ENCODE measurements around the gene USP6.
"Not testable (repeated sequence)": the region's sequence is repeated elsewhere in the genome, so short reads cannot be mapped to it uniquely, and the experiment has no call there.

USP6 gene

DNA sequence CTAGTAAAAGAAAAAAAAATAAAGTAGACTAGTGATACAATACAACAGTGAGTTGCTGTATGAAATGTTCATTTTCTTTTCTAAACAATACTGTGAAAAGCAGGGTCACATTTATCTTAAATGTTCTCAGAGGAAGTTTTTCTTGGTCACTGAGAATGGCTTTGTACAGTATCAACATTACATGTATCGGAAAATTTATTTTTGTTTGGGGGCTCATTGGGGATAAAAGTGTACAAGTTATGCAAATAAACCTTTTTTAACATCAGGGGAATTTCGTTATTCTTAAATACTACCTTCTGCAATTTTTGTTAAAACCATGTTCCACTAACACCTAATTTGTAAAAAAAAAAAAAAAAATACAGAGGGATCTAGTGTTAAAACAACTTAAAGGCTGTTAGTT lies 84.5 kb downstream of the USP6 start:
- DNase-seq, result no peak

DNA sequence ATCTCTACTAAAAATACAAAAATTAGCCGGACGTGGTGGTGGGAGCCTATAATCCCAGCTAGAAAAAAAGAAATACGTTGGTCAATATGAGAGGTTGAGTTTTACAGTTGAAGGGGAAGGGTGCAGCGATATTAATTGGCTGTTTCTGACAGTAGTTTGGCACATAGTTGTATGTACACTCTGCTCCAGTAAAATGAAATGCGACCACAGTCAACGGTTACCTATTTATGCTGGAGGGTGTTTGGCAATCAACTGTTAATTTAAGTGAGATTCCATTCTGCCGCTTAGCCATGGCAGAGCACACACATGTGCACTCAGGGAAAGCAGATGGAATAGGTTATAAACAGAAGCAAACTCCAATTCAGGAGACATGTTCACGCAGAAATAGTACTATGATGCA lies 85.2 kb downstream of the USP6 start:
- no peak for DNase-seq

DNA sequence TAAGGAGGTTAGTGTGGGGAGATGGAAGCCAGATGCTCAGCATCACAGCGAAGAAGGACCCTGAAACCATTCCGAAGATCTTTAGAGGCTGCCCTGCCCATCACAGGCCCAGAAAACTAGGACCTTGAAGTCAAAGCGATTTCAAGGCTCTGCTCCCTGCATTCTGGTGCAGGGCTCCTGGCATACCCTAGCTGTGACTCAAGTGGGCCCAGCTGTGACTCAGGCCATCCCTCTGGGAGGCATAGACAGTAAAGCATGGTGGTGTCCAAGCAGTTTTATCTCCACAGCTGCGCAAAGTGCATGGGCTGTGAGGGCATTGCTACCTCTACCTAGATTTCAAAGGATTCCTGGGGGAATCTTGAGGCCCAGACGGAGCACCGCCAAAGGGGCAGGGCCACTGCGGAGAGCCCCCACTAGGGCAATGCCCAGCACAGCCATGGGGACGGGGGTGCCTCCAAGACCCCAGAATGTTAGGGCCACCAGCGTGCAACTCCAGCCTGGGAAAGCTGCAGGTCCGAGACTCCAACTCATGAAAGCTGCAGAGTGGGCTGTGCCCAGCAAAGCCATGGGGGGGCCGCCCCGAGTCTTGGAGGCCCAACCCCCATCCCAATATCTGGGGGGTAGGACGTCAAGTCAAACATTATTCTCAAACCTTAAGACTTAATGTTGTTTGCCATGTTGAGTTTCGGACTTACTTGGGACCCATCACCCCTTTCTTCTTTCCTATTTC lies 87.5 kb downstream of the USP6 start:
- DNase-seq, result peak; percentile 39

DNA sequence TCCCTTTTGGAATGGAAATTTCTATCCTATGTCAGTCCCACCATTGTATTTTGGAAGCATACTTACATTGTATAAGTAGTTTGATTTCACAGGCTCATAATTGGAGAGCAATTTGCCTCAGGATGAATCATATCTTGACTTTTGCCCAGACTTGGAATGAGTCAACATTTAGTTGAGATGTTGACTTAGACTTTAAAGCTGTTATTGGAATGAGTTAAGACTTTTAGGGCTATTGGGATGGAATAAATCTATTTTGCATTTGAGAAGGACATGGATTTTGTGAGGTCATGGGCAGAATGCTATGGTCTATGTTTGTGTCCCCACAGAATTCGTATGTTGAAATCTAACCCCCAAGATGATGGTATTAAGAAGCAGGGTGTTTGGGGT lies 88.1 kb downstream of the USP6 start:
- no peak for DNase-seq

DNA sequence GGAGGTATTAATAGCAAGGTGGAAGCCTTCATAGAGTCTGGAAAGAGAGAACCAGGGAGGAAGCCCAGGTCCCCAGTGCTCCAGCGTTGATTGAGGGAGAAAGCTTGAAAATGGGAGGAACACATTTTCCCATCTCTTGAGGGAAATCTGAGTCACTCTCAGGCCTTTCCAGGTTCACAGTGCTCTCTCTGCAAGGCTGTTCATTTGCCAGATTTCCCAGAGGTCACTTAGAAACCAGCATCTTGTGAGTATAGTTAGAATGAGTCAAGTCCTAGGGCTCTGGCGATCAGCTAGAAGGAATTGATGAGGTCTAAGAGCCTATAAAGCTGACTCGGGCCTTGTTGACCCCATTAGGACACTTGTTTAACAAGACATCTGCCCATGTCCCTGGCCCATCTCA lies 93.6 kb downstream of the USP6 start:
- no peak for DNase-seq

DNA sequence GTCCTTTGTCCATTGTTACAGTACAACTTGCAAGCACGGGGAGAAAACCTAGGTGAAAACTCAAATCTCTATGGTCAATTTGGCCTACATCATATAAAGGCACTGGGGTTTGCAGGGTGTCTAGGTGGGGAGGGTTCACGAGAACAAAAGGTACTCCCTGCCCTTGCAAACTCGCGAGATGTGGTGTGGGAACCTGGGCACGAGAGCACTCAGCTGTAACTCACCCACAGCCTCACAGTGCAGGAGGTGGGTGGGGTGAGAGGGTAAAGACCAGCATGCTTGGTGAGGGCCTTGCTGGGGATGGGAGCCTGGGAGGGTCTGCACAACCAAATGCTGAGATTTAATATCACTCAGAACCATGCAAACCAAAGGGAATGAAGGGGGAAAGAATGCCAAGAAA lies 94.3 kb downstream of the USP6 start:
- no peak for DNase-seq

DNA sequence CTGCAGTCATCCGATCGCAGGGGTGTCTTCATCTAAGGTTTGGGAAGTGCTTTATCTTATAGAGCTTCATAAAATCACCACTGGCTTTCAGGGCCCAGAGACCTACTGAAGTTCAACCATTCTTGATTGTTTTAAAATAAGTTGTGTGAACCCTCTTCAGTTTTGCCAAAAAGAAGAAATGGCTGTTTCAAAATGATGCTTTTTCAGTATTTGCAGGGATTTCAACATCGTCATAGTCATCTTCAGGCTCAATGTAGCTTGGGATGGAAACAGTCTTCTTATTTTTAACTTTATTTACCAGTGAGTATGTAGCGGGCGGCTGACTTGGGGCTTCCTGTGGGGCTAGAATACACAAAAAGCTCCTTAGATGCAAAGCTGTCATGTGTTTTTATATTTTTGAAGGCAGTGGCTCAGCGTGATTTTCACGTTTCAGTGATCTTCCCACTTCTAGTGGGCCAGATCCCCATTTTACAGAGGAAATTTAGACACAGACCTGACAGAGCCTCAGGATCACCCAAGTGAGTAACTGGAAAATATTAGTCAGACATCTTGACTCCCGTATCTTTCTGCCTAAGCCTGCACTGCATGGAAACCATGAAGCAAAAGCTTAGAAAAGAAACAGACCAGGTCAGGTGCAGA lies 94.9 kb downstream of the USP6 start:
- DNase-seq, result no peak

DNA sequence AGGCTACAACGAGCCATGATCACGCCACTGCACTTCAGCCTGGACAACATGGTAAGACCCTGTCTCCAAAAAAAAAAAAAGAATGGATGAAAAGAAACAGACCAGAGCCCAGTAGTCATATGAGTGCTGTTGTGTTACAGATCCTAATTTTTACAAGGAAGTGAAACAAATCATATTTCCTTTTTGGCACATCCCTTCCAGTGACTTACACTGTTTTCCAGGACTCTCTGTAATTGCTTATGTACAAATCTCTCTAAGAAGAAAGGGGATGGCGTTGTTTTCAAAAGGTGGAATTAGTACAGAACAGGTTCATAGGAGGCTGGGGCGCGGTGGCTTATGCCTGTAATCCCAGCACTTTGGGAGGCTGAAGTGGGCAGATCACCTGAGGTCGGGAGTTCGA lies 95.6 kb downstream of the USP6 start:
- no peak for DNase-seq

DNA sequence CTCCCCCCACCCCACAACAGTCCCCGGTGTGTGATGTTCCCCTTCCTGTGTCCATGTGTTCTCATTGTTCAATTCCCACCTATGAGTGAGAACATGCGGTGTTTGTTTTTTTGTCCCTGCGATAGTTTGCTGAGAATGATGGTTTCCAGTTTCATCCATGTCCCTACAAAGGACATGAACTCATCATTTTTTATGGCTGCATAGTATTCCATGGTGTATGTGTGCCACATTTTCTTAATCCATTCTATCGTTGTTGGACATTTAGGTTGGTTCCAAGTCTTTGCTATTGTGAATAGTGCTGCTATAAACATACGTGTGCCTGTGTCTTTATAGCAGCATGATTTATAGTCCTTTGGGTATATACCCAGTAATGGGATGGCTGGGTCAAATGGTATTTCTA lies 101.7 kb downstream of the USP6 start:
- DNase-seq, result not testable (repeated sequence)

DNA sequence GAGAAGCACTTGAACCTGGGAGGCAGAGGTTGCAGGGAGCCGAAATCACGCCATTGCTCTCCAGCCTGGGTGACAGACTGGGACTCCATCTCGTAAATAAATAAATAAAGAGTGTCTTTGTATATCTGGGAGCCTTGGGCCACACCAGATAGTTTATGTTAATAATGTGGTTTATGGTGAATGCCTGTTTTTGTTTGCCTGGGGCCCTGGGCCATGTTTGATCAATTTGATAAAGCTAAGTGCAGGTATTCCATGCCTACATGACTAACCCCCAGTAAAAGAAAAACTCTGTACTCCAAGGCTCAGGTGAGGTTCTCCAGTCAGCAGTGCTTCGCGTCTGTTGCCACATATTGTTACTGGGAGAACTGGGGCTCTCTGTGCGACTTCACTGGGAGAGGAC lies 103.7 kb downstream of the USP6 start:
- no peak for DNase-seq

DNA sequence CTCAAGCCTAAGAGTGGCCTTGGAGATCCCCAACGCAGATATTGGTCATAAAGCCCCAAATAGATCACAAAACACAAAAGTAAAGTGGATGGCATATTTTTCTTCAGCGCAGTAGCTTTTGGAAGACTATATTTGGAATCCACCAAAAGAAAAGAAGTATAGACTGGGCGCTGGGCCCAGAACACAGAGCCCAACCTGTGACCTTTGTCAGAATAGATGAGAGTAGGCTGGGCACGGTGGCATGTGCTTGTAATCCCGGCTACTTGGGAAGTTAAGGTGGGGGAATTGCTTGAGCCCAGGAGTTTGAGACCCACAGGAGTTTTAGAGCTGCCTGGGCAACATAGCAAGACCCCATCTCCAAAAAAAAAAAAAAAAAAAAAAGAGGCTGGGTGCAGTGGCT lies 104.2 kb downstream of the USP6 start:
- DNase-seq, result no peak

DNA sequence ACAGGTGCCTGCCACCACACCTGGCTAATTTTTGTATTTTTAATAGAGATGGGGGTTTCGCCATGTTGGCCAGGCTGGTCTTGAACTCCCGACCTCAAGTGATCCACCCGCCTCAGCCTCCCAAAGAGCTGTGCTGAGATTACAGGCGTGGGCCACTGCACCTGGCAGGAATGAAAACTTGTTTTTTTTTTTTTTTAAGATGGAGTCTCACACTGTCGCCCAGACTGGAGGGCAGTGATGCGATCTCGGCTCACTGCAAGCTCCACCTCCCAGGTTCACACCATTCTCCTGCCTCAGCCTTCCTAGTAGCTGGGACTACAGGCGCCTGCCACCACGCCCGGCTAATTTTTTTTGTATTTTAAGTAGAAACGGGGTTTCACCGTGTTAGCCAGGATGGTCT lies 106.1 kb downstream of the USP6 start:
- not testable (repeated sequence) for DNase-seq
